Heart left ventricle (tissue), 13 donors: Measurements from ENCODE around the gene NR5A2.

Source experiments
- POLR2A ChIP-seq, 2 donors: fragments of 450-650 bp; IDR thresholded peaks; one replicate each; pipeline ENCODE4 v1.6.1; 2017; ENCODE audit warnings: antibody characterized with exemption in 2 of 2, mild to moderate bottlenecking in 2 of 2, moderate library complexity in 2 of 2
- TF ChIP-seq, protein P1 (sequence below), 12 donors: fragments of 200-600 bp; sonication (generic) in 4 of 12; IDR thresholded peaks; one replicate each; pipeline versions ENCODE4 v1.5.0 to v1.8.0; 2018 to 2022; ENCODE audit warnings: antibody characterized with exemption in 12 of 12, mild to moderate bottlenecking in 5 of 12
- donor health status: ischemic (EF 13 %, LVEDD 7.1; RV severe dilation, severe dysfunction).
- donor health status: DM: no; HTN: yes; CAD: no.
- donor health status: DM: no; HTN: no; CAD: no.
- donor health status: ischemic (EF 25% LVEDD 6.9; RV normal size, moderate dysfunction).
- donor health status: ischemic (EF 25% LVEDD 5.7; RV mildly dilated, moderate dysfunction).
- donor health status: ischemic (EF 35%, LVEDD 5.7; RV mildly dilated, moderate dysfunction).
- donor health status: nonischemic (EF 11% LVEDD 7.7; RV severe dilation, severe dysfunction).
- donor health status: DM: yes; HTN: yes; CAD: no.
- donor health status: PGD.
- donor health status: ischemic (EF 29% LVEDD 5.4; RV normal size, mild dysfunction).
- donor health status: nonischemic (EF 23%, LVEDD 6.1; RV moderate dilation, normal function).

DNA sequence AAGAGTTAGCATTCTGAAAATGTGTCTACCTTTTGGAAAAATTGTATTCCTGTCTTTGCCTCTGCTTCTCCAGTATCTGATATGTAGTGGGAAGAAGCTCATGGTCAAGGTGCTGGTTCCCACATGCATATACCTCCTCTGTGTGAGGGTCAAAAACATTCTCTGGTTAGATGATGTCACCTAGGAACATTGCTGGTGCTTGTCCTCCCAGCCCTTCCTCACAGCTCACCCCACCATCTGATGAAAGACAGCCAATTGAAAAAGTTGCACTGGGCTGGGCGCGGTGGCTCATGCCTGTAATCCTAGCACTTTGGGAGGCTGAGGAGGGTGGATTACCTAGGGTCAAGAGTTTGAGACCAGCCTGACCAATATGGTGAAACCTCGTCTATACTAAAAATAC is 154.4 kb downstream of the NR5A2 start:
- TF ChIP-seq POLR2A (IDR thresholded peaks at IDR 0.05) = no peak
- TF ChIP-seq, protein P1, sequence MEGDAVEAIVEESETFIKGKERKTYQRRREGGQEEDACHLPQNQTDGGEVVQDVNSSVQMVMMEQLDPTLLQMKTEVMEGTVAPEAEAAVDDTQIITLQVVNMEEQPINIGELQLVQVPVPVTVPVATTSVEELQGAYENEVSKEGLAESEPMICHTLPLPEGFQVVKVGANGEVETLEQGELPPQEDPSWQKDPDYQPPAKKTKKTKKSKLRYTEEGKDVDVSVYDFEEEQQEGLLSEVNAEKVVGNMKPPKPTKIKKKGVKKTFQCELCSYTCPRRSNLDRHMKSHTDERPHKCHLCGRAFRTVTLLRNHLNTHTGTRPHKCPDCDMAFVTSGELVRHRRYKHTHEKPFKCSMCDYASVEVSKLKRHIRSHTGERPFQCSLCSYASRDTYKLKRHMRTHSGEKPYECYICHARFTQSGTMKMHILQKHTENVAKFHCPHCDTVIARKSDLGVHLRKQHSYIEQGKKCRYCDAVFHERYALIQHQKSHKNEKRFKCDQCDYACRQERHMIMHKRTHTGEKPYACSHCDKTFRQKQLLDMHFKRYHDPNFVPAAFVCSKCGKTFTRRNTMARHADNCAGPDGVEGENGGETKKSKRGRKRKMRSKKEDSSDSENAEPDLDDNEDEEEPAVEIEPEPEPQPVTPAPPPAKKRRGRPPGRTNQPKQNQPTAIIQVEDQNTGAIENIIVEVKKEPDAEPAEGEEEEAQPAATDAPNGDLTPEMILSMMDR (IDR thresholded peaks at IDR 0.05) = no peak
